ENCODE measurements around the gene DDIT3. TPM values are rescaled to one million over a fixed set of nuclear protein-coding genes. Genes with fewer than 3 reads are reported as not detected.

DDIT3 gene
- total RNA-seq, 1 experiment from 2014 or later: 15.6 TPM

GRCh38 chr12:57553343-57554202, 33.3 kb upstream of the DDIT3 start:
- BruUV-seq (replicated peaks): no TSS peak
- CTCF ChIA-PET: no interaction called here
- H3K4me3 ChIP-seq: no peak overlapping the region
- H2AFZ ChIP-seq: no peak overlapping the region
- H3K9me2 ChIP-seq (ENCODE audit: insufficient read depth): no peaks in the 10 kb centered on the region
- no peaks in the 10 kb centered on the region for H3K79me2 ChIP-seq (ENCODE audit: low read depth)
- no peaks in the 10 kb centered on the region for H3F3A ChIP-seq (ENCODE audit: insufficient read depth, low read depth)
- H3K36me3 ChIP-seq (ENCODE audit: low read depth): no peaks in the 10 kb centered on the region
- H3K4me1 ChIP-seq (replicated peaks; ENCODE audit: insufficient read depth): no peaks in the 10 kb centered on the region
- POLR2A ChIA-PET (ENCODE audit: unreplicated experiment): no interaction called here
- H3K27ac ChIP-seq: no peak overlapping the region
- H3K4me2 ChIP-seq: no peak overlapping the region
- intact Hi-C loops (cut with micrococcal nuclease; ENCODE audit: unreplicated experiment): no loop called here
- no peak for DNase-seq
- H3K9me3 ChIP-seq (ENCODE audit: insufficient read depth, low read depth): no peaks in the 10 kb centered on the region
- TF ChIP-seq EZH2 (IDR thresholded peaks at IDR 0.05; ENCODE audit: low read depth): no peak
- TF ChIP-seq, protein P1, sequence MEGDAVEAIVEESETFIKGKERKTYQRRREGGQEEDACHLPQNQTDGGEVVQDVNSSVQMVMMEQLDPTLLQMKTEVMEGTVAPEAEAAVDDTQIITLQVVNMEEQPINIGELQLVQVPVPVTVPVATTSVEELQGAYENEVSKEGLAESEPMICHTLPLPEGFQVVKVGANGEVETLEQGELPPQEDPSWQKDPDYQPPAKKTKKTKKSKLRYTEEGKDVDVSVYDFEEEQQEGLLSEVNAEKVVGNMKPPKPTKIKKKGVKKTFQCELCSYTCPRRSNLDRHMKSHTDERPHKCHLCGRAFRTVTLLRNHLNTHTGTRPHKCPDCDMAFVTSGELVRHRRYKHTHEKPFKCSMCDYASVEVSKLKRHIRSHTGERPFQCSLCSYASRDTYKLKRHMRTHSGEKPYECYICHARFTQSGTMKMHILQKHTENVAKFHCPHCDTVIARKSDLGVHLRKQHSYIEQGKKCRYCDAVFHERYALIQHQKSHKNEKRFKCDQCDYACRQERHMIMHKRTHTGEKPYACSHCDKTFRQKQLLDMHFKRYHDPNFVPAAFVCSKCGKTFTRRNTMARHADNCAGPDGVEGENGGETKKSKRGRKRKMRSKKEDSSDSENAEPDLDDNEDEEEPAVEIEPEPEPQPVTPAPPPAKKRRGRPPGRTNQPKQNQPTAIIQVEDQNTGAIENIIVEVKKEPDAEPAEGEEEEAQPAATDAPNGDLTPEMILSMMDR (conservative IDR thresholded peaks at IDR 0.05): no peak
- H4K20me1 ChIP-seq (ENCODE audit: insufficient read depth): no peaks in the 10 kb centered on the region
- H3K27me3 ChIP-seq (ENCODE audit: insufficient read depth, low read depth): no peaks in the 10 kb centered on the region

- Histone ChIP-seq H3K27me3 (ENCODE audit: insufficient read depth, low read depth) (no peaks in the 10 kb centered on the region), H3K9me2 (ENCODE audit: insufficient read depth) (no peaks in the 10 kb centered on the region), H2AFZ (no peak overlapping the region), H3K4me3 (no peak overlapping the region), H3K4me2 (no peak overlapping the region), H3K79me2 (ENCODE audit: low read depth) (no peaks in the 10 kb centered on the region), H3K4me1 (replicated peaks; ENCODE audit: insufficient read depth) (no peaks in the 10 kb centered on the region), H3K27ac (no peak overlapping the region), H4K20me1 (ENCODE audit: insufficient read depth) (no peaks in the 10 kb centered on the region), H3K9me3 (ENCODE audit: insufficient read depth, low read depth) (no peaks in the 10 kb centered on the region), H3F3A (ENCODE audit: insufficient read depth, low read depth) (0 out of 2 replicates have a peak, but pooled peaks cover under 1% of the 10 kb centered on the region), H3K36me3 (ENCODE audit: low read depth) (no peaks in the 10 kb centered on the region)
- no TSS peak for BruUV-seq (replicated peaks)
- ChIA-PET CTCF (no interaction called here), POLR2A (ENCODE audit: unreplicated experiment) (no interaction called here)
- no peak for DNase-seq
- intact Hi-C loops (cut with micrococcal nuclease; ENCODE audit: unreplicated experiment): no loop called here
- no peak for TF ChIP-seq EZH2 (IDR thresholded peaks at IDR 0.05; ENCODE audit: low read depth)
- TF ChIP-seq, protein P1 (conservative IDR thresholded peaks at IDR 0.05): no peak
These were observed 32.6 kb upstream of the DDIT3 start for GRCh38 chr12:57552835-57553313.

GRCh38 chr12:57552306-57552651, 32.0 kb upstream of the DDIT3 start:
- Histone ChIP-seq H3K9me3 (ENCODE audit: insufficient read depth, low read depth) (no peaks in the 10 kb centered on the region), H3F3A (ENCODE audit: insufficient read depth, low read depth) (0 out of 2 replicates have a peak, but pooled peaks cover 4% of the 10 kb centered on the region), H3K79me2 (ENCODE audit: low read depth) (no peaks in the 10 kb centered on the region), H2AFZ (no peak overlapping the region), H3K27me3 (ENCODE audit: insufficient read depth, low read depth) (no peaks in the 10 kb centered on the region), H4K20me1 (ENCODE audit: insufficient read depth) (no peaks in the 10 kb centered on the region), H3K4me1 (replicated peaks; ENCODE audit: insufficient read depth) (no peaks in the 10 kb centered on the region), H3K4me3 (no peak overlapping the region), H3K36me3 (ENCODE audit: low read depth) (no peaks in the 10 kb centered on the region), H3K4me2 (no peak overlapping the region), H3K27ac (no peak overlapping the region), H3K9me2 (ENCODE audit: insufficient read depth) (no peaks in the 10 kb centered on the region)
- no peak for TF ChIP-seq EZH2 (IDR thresholded peaks at IDR 0.05; ENCODE audit: low read depth)
- TF ChIP-seq, protein P1 (conservative IDR thresholded peaks at IDR 0.05): no peak
- intact Hi-C loops (cut with micrococcal nuclease; ENCODE audit: unreplicated experiment): no loop called here
- ChIA-PET POLR2A (ENCODE audit: unreplicated experiment) (no interaction called here), CTCF (no interaction called here)
- no peak for DNase-seq
- no TSS peak for BruUV-seq (replicated peaks)
